A549 (cell line): ENCODE results near the gene GTF3A. TPM values are rescaled to one million over a fixed set of nuclear protein-coding genes. Genes with fewer than 3 reads are reported as not detected.

ENCODE experiments used
- ATAC-seq, 2 experiments: fragments of 200-7000 bp in 1 of 2; fragments of >200 bp in 1 of 2; cut with Nextera tagmentation in 1 of 2; cut with Tn5 transposase in 1 of 2; 3 replicates each; pipeline versions ENCODE4 v1.8.0 to v1.9.1; 2018 to 2020; ENCODE audit warnings: mild to moderate bottlenecking in 1 of 2, moderate library complexity in 1 of 2
- CTCF ChIA-PET: fragments of 300-600 bp; sonication (Branson Sonifier 250); formaldehyde crosslinking; extraction: SDS; loops from one replicate; lab custom pipeline; 2021; ENCODE audit warnings: antibody characterized with exemption, inconsistent platforms; lab: Yijun Ruan, JAX
- POLR2A ChIA-PET: fragments of 350-600 bp; formaldehyde crosslinking; extraction: SDS; loops from one replicate; lab custom pipeline; 2021; ENCODE audit warnings: antibody characterized with exemption, inconsistent platforms; lab: Yijun Ruan, JAX
- DNase-seq, 2 experiments: peaks; one replicate each; pipeline versions ENCODE4 v3.0.0 to v3.0.0-alpha.2; 2011 to 2016; ENCODE audit warnings: low read depth in 1 of 2, low spot score in 1 of 2
- FAIRE-seq: peaks from 2 replicates; lab custom pipeline; 2011; peaks lifted over from hg19 to GRCh38; lab: Jason Lieb, UNC
- H3K27ac ChIP-seq, 2 experiments: fragments of >200 bp; sonication (Bioruptor Twin); formaldehyde crosslinking; 3 replicates each; pipeline ENCODE4 v1.5.1; 2016 to 2017
- H3K4me1 ChIP-seq: fragments of >200 bp; sonication (Bioruptor Twin); formaldehyde crosslinking; 3 replicates; pipeline ENCODE4 v1.6.1; 2016
- H3K4me2 ChIP-seq: fragments of >200 bp; sonication (Bioruptor Twin); formaldehyde crosslinking; 3 replicates; pipeline ENCODE4 v1.6.1; 2016
- H3K4me3 ChIP-seq: fragments of >200 bp; sonication (Bioruptor Twin); formaldehyde crosslinking; 3 replicates; pipeline ENCODE4 v1.5.1; 2016
- H3K9me3 ChIP-seq: fragments of >200 bp; sonication (Bioruptor Twin); formaldehyde crosslinking; 3 replicates; pipeline ENCODE4 v1.6.1; 2016
- BHLHE40 ChIP-seq: IDR thresholded peaks from 2 replicates; pipeline ENCODE4 v1.6.1; 2012; ENCODE audit warnings: low read depth, low read length, inconsistent platforms
- CEBPB ChIP-seq, 2 experiments: fragments of >200 bp in 1 of 2; sonication (Bioruptor Twin) in 1 of 2; formaldehyde crosslinking in 1 of 2; IDR thresholded peaks; 2 replicates each; pipeline ENCODE4 v1.6.1; 2012 to 2016
- CHD2 ChIP-seq: fragments of 150-350 bp; IDR thresholded peaks from 2 replicates; pipeline ENCODE4 v1.6.1; 2014; ENCODE audit warnings: low read length; ENCODE audit not compliant: partially characterized antibody
- EHF ChIP-seq: fragments of 250-450 bp; sonication (Bioruptor Pico); IDR thresholded peaks from 2 replicates; pipeline ENCODE4 v1.5.0; 2020; ENCODE audit warnings: mild to moderate bottlenecking
- EP300 ChIP-seq, 2 experiments: fragments of >200 bp; sonication (Bioruptor Twin); formaldehyde crosslinking; IDR thresholded peaks; 2 replicates in 1 of 2; 3 replicates in 1 of 2; pipeline ENCODE4 v1.6.1; 2016 to 2017
- FOSL2 ChIP-seq, 2 experiments: fragments of 450-650 bp in 1 of 2; fragments of >200 bp in 1 of 2; sonication (Bioruptor Twin) in 1 of 2; formaldehyde crosslinking; IDR thresholded peaks; 2 replicates each; pipeline versions ENCODE4 v1.5.0 to v1.6.1; 2016 to 2020; ENCODE audit warnings: mild to moderate bottlenecking in 1 of 2, moderate library complexity in 1 of 2
- FOXS1 ChIP-seq: fragments of 250-450 bp; sonication (Bioruptor Pico); IDR thresholded peaks from 2 replicates; pipeline ENCODE4 v1.5.0; 2020; ENCODE audit warnings: mild to moderate bottlenecking, moderate library complexity
- HOXB13 ChIP-seq: fragments of 250-450 bp; sonication (Bioruptor Pico); IDR thresholded peaks from 2 replicates; pipeline ENCODE4 v1.5.0; 2020; ENCODE audit warnings: low read depth, mild to moderate bottlenecking, moderate library complexity
- HOXB5 ChIP-seq: fragments of 250-450 bp; sonication (Bioruptor Pico); IDR thresholded peaks from 2 replicates; pipeline ENCODE4 v1.5.0; 2020; ENCODE audit warnings: mild to moderate bottlenecking, moderate library complexity
- MAZ ChIP-seq: fragments of 150-350 bp; IDR thresholded peaks from 2 replicates; pipeline ENCODE4 v1.6.1; 2014; ENCODE audit warnings: antibody characterized with exemption, low read depth, low read length, borderline replicate concordance
- NFE2L2 ChIP-seq: fragments of 150-350 bp; conservative IDR thresholded peaks from 2 replicates; pipeline ENCODE4 v1.6.1; 2014; ENCODE audit warnings: low read length
- POLR2AphosphoS2 ChIP-seq: conservative IDR thresholded peaks from 2 replicates; pipeline ENCODE4 v1.6.1; 2012; ENCODE audit warnings: low read length, improper control_type of control experiment, inconsistent platforms
- RAD21 ChIP-seq, 2 experiments: fragments of >200 bp in 1 of 2; sonication (Bioruptor Twin) in 1 of 2; formaldehyde crosslinking in 1 of 2; IDR thresholded peaks in 1 of 2; conservative IDR thresholded peaks in 1 of 2; 2 replicates in 1 of 2; 3 replicates in 1 of 2; pipeline ENCODE4 v1.6.1; 2012 to 2018; ENCODE audit warnings: inconsistent platforms in 1 of 2
- RARB ChIP-seq: fragments of 250-450 bp; sonication (Bioruptor Pico); IDR thresholded peaks from 2 replicates; pipeline ENCODE4 v1.8.0; 2021; ENCODE audit warnings: mild to moderate bottlenecking, moderate library complexity
- SREBF2 ChIP-seq: fragments of 450-650 bp; IDR thresholded peaks from 2 replicates; pipeline ENCODE4 v1.6.1; 2014; ENCODE audit warnings: mild to moderate bottlenecking, moderate library complexity
- ZSCAN20 ChIP-seq: fragments of 250-450 bp; sonication (Bioruptor Pico); IDR thresholded peaks from 2 replicates; pipeline ENCODE4 v1.8.0; 2022; ENCODE audit warnings: mild to moderate bottlenecking, moderate library complexity
- WGBS: methylation state at CpG from one replicate; pipeline ENCODE4 v1.1.6; 2017; ENCODE audit errors: missing lambda C conversion rate; 5-methylcytosine and 5-hydroxymethylcytosine counted together
- polyA plus RNA-seq, 4 experiments: library from polyadenylated mRNA; depleted of rRNA in 3 of 4; stranded (reverse); fragments of >200 nt; fragmentation: RNase III in 1 of 4; extraction: RNeasy Plus Mini Kit Qiagen cat#74134 plus additional on column Dnase treatment in 1 of 4; gene quantifications; 2 replicates in 3 of 4; 3 replicates in 1 of 4; pipeline ENCODE4 v1.2.3, GENCODE V29; 2011 to 2017
- TF ChIP-seq, protein P1 (sequence below): IDR thresholded peaks from 2 replicates; pipeline ENCODE4 v1.6.1; 2012
- TF ChIP-seq, protein P2 (sequence below): fragments of >200 bp; sonication (Bioruptor Twin); formaldehyde crosslinking; IDR thresholded peaks from 3 replicates; pipeline ENCODE4 v1.6.1; 2016
- TF ChIP-seq, protein P3 (sequence below): fragments of 150-350 bp; IDR thresholded peaks from 2 replicates; pipeline ENCODE4 v1.6.1; 2014; ENCODE audit warnings: low read depth, mild to moderate bottlenecking, low read length
- TF ChIP-seq, protein P4 (sequence below): fragments of 250-450 bp; sonication (Bioruptor Pico); IDR thresholded peaks from 2 replicates; pipeline ENCODE4 v1.5.0; 2021; ENCODE audit warnings: mild to moderate bottlenecking, moderate library complexity, borderline replicate concordance

GTF3A gene
- polyA plus RNA-seq, 2 of the 4 experiments (the other 2 are of a cell fraction), result 93.1 to 132 TPM

DNA sequence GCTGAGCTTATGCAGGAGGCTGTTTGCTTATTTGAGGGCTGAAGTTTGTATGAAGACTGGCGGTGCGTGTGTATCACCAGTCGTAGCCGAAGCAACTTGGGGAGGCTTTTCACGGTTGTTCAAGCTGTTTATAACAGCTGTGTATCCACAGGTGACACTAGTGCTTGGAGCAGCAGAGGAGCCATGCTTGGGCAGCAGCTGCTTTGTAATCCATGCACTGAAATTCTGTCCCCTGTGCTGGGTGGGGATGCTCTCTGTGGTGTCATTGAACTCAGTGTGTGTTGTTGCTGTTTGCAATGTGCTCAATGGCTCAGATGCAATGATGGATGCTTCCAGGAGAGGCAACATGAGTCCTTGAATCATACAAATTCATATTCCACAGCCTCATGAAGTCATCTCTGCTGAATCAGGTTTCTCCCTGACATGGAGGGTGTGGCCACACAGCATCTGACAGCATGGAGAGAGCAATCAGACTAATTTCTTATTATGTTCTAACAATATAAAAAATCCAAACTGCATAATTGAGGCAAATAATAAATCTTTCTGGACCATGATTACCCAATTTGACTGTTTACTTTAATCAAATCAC is 18.8 kb upstream of the GTF3A start:
- 0 out of 6 replicates have a peak, but pooled peaks of 1 of the 2 experiments have one; percentile 66 for ATAC-seq
- Histone ChIP-seq H3K4me2 (no peak overlapping the region), H3K9me3 (no peaks in the 10 kb centered on the region), H3K4me3 (no peak overlapping the region), H3K4me1 (no peaks in the 10 kb centered on the region), H3K27ac (no peak overlapping the region)
- CTCF ChIA-PET, result interaction anchor here (0.6 to 3.0 kb wide), 11 partner anchors 9 to 578 kb away, joined by 3 to 14 read pairs (median 4); no protein-coding TSS in a partner anchor
- DNase-seq, result no peak
- FAIRE-seq, result no peak
- TF ChIP-seq HOXB5 (no peak), MAZ (no peak), POLR2AphosphoS2 (no peak), FOXS1 (CRISPR knock-in tag) (no peak), ZSCAN20 (CRISPR knock-in tag) (no peak), SREBF2 (no peak), BHLHE40 (no peak), EP300 (IDR thresholded peaks at IDR 0.05) (no peak), RAD21 (conservative IDR thresholded peaks at IDR 0.05 in 1 of 2, IDR thresholded peaks at IDR 0.05 in 1 of 2) (no peak), EHF (CRISPR knock-in tag) (no peak), CEBPB (IDR thresholded peaks at IDR 0.05) (no peak), HOXB13 (CRISPR knock-in tag) (no peak), FOSL2 (IDR thresholded peaks at IDR 0.05) (no peak), FOSL2 (CRISPR knock-in tag; IDR thresholded peaks at IDR 0.05) (no peak), NFE2L2 (no peak), RARB (CRISPR knock-in tag) (no peak), CHD2 (no peak)
- TF ChIP-seq, protein P1, sequence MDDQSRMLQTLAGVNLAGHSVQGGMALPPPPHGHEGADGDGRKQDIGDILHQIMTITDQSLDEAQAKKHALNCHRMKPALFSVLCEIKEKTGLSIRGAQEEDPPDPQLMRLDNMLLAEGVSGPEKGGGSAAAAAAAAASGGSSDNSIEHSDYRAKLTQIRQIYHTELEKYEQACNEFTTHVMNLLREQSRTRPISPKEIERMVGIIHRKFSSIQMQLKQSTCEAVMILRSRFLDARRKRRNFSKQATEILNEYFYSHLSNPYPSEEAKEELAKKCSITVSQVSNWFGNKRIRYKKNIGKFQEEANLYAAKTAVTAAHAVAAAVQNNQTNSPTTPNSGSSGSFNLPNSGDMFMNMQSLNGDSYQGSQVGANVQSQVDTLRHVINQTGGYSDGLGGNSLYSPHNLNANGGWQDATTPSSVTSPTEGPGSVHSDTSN, result no peak
- TF ChIP-seq, protein P2, sequence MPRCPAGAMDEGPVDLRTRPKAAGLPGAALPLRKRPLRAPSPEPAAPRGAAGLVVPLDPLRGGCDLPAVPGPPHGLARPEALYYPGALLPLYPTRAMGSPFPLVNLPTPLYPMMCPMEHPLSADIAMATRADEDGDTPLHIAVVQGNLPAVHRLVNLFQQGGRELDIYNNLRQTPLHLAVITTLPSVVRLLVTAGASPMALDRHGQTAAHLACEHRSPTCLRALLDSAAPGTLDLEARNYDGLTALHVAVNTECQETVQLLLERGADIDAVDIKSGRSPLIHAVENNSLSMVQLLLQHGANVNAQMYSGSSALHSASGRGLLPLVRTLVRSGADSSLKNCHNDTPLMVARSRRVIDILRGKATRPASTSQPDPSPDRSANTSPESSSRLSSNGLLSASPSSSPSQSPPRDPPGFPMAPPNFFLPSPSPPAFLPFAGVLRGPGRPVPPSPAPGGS, result no peak
- TF ChIP-seq, protein P3, sequence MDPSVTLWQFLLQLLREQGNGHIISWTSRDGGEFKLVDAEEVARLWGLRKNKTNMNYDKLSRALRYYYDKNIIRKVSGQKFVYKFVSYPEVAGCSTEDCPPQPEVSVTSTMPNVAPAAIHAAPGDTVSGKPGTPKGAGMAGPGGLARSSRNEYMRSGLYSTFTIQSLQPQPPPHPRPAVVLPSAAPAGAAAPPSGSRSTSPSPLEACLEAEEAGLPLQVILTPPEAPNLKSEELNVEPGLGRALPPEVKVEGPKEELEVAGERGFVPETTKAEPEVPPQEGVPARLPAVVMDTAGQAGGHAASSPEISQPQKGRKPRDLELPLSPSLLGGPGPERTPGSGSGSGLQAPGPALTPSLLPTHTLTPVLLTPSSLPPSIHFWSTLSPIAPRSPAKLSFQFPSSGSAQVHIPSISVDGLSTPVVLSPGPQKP, result no peak
- TF ChIP-seq, protein P4, sequence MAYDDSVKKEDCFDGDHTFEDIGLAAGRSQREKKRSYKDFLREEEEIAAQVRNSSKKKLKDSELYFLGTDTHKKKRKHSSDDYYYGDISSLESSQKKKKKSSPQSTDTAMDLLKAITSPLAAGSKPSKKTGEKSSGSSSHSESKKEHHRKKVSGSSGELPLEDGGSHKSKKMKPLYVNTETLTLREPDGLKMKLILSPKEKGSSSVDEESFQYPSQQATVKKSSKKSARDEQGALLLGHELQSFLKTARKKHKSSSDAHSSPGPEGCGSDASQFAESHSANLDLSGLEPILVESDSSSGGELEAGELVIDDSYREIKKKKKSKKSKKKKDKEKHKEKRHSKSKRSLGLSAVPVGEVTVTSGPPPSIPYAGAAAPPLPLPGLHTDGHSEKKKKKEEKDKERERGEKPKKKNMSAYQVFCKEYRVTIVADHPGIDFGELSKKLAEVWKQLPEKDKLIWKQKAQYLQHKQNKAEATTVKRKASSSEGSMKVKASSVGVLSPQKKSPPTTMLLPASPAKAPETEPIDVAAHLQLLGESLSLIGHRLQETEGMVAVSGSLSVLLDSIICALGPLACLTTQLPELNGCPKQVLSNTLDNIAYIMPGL (CRISPR knock-in tag), result no peak
- POLR2A ChIA-PET, result no interaction called here
- WGBS, result 61% methylated on average over 4 of the region's 5 CpGs
